Occipital lobe (tissue), 3 donors: Measurements from ENCODE around the gene GMPPA. TPM values are rescaled to one million over a fixed set of nuclear protein-coding genes. Genes with fewer than 3 reads are reported as not detected.

ENCODE experiments used
- DNase-seq: peaks from one replicate; lab custom pipeline; 2025; lab: John Stamatoyannopoulos, UW
- small RNA-seq: library from RNA; depleted of rRNA; stranded (forward); fragments of <200 nt; gene quantifications from one replicate; pipeline ENCODE3, GENCODE V24; 2014
- total RNA-seq: library from RNA; depleted of rRNA; stranded (reverse); fragments of >200 nt; gene quantifications from one replicate; pipeline ENCODE4 v1.2.3, GENCODE V29; 2014

GMPPA gene
- total RNA-seq, 1 donor from 2014 or later: 7.5 TPM

GRCh38 chr2:219555956-219556355 lies 57.3 kb downstream of the GMPPA start:
- no peak for DNase-seq

GRCh38 chr2:219556413-219556812 lies 57.7 kb downstream of the GMPPA start:
- no peak for DNase-seq

Small RNA genes within 50 kb of the gene (small RNA-seq; reads per million reads assigned to genes)
- not detected for gene MIR3132

Other genes with a start within 250 kb of the GMPPA start
- gene TUBA4B, start 245.6 kb upstream of the GMPPA start, total RNA-seq: not detected
- gene TUBA4A, start 245.0 kb upstream of the GMPPA start, total RNA-seq: 2.7 TPM
- 73.2 TPM for gene DNAJB2, start 219.5 kb upstream of the GMPPA start, total RNA-seq
- 32.6 TPM for gene PTPRN, start 189.5 kb upstream of the GMPPA start, total RNA-seq
- not detected for gene RESP18, start 166.1 kb upstream of the GMPPA start, total RNA-seq
- 17.5 TPM for gene DNPEP, start 111.0 kb upstream of the GMPPA start, total RNA-seq
- gene DES, start 80.5 kb upstream of the GMPPA start, total RNA-seq: 2.3 TPM
- gene SPEG, start 64.0 kb upstream of the GMPPA start, total RNA-seq: 14.2 TPM
- gene ASIC4, start 15.6 kb downstream of the GMPPA start, total RNA-seq: 8.3 TPM
- gene CHPF, start 44.9 kb downstream of the GMPPA start, total RNA-seq: 25.9 TPM
- gene TMEM198, start 45.1 kb downstream of the GMPPA start, total RNA-seq: 14.0 TPM
- gene OBSL1, start 72.6 kb downstream of the GMPPA start, total RNA-seq: 39.9 TPM
- not detected for gene INHA, start 73.4 kb downstream of the GMPPA start, total RNA-seq
- 14.7 TPM for gene STK11IP, start 99.0 kb downstream of the GMPPA start, total RNA-seq
- 32.1 TPM for gene SLC4A3, start 128.7 kb downstream of the GMPPA start, total RNA-seq